Measurements from ENCODE around the gene KIAA1217. TPM values are rescaled to one million over a fixed set of nuclear protein-coding genes. Genes with fewer than 3 reads are reported as not detected.

KIAA1217 gene
- total RNA-seq, 3 donors from 2014 or later (not counting 1 experiment from before 2014, with no cell fraction given): not detected

- TF ChIP-seq, protein P1, sequence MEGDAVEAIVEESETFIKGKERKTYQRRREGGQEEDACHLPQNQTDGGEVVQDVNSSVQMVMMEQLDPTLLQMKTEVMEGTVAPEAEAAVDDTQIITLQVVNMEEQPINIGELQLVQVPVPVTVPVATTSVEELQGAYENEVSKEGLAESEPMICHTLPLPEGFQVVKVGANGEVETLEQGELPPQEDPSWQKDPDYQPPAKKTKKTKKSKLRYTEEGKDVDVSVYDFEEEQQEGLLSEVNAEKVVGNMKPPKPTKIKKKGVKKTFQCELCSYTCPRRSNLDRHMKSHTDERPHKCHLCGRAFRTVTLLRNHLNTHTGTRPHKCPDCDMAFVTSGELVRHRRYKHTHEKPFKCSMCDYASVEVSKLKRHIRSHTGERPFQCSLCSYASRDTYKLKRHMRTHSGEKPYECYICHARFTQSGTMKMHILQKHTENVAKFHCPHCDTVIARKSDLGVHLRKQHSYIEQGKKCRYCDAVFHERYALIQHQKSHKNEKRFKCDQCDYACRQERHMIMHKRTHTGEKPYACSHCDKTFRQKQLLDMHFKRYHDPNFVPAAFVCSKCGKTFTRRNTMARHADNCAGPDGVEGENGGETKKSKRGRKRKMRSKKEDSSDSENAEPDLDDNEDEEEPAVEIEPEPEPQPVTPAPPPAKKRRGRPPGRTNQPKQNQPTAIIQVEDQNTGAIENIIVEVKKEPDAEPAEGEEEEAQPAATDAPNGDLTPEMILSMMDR (IDR thresholded peaks at IDR 0.05): no peak
- Mint-ChIP-seq H3K36me3 (no peaks in the 10 kb centered on the region), H3K4me1 (peaks cover 5 to 7% of the 10 kb centered on the region in 2 donors), H3K9me3 (peaks cover 0 to 2% of the 10 kb centered on the region in 2 donors), H3K27me3 (ENCODE audit: low read depth in 2 of 2) (peaks cover 0 to 3% of the 10 kb centered on the region in 2 donors), H3K4me3 (no peak overlapping the region), H3K27ac (no peak overlapping the region)
- no peaks in the 10 kb centered on the region for H3K4me1 ChIP-seq (ENCODE audit: control insufficient read depth, insufficient read depth, low read length)
- intact Hi-C loops (cut with micrococcal nuclease): no loop called here
- H3K27me3 ChIP-seq (ENCODE audit: control insufficient read depth, insufficient read depth, low read length): no peaks in the 10 kb centered on the region
- no peak overlapping the region for H3K27ac ChIP-seq (ENCODE audit: low read length)
- no peaks in the 10 kb centered on the region for H3K36me3 ChIP-seq (ENCODE audit: control insufficient read depth, insufficient read depth, low read length)
- H3K9me3 ChIP-seq (ENCODE audit: control insufficient read depth, insufficient read depth, low read length): no peaks in the 10 kb centered on the region
- no peak overlapping the region for H3K4me3 ChIP-seq (ENCODE audit: low read length)
- no peak for ATAC-seq
- 96% methylated on average over 3 of the region's 3 CpGs for WGBS (ENCODE audit: insufficient coverage)
- DNase-seq: no peak
Measured at GRCh38 chr10:24459836-24460235, 250.9 kb downstream of the KIAA1217 start.

- DNase-seq (no peak), ATAC-seq (no peak)
- Histone ChIP-seq H3K27ac (ENCODE audit: low read length) (no peak overlapping the region), H3K9me3 (ENCODE audit: control insufficient read depth, insufficient read depth, low read length) (no peaks in the 10 kb centered on the region), H3K4me3 (ENCODE audit: low read length) (no peak overlapping the region), H3K27me3 (ENCODE audit: control insufficient read depth, insufficient read depth, low read length) (no peaks in the 10 kb centered on the region), H3K36me3 (ENCODE audit: control insufficient read depth, insufficient read depth, low read length) (no peaks in the 10 kb centered on the region), H3K4me1 (ENCODE audit: control insufficient read depth, insufficient read depth, low read length) (no peaks in the 10 kb centered on the region)
- 88% methylated on average over 7 of the region's 7 CpGs for WGBS (ENCODE audit: insufficient coverage)
- H3K27ac Mint-ChIP-seq: no peak overlapping the region
- H3K4me3 Mint-ChIP-seq: no peak overlapping the region
- no peaks in the 10 kb centered on the region for H3K36me3 Mint-ChIP-seq
- intact Hi-C loops (cut with micrococcal nuclease): no loop called here
- H3K4me1 Mint-ChIP-seq: peaks cover 5 to 7% of the 10 kb centered on the region in 2 donors
- TF ChIP-seq, protein P1 (IDR thresholded peaks at IDR 0.05): no peak
- H3K27me3 Mint-ChIP-seq (ENCODE audit: low read depth in 2 of 2): peaks cover 0 to 3% of the 10 kb centered on the region in 2 donors
- no peaks in the 10 kb centered on the region for H3K9me3 Mint-ChIP-seq
Measured at GRCh38 chr10:24462291-24462813, 253.4 kb downstream of the KIAA1217 start.

DNA sequence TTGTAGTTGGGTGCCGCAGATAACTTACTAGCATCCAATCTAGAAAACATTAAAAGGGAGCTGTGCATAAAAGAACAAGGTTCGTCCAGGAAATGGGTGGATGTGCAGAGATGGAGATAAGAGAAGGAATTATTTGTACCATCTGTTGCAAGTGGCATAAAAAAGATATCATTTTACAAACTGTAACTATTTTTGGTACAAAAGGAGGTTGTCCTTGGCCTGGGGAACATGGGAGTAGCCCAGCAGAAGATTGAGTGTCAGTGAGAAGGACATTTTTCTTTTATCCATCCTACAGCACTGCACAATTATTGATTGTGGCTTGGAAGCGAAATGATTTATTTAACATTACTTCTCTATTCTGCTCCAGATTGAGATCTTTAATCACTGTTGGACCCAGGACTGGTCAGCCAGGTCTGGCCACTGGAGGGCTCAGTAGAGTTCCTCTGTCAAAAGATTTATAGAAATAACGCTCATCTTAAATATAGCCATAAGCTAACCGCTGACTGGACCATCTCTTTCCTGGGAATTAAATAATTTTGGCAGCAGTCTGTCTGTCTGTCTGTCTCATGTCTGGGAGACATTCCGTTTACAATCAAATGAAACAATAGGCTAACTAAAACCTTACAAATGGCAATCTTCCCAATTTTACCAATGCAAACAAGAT, 254.1 kb downstream of the KIAA1217 start:
- no peaks in the 10 kb centered on the region for H3K36me3 Mint-ChIP-seq
- Histone ChIP-seq H3K27ac (ENCODE audit: low read length) (no peak overlapping the region), H3K4me3 (ENCODE audit: low read length) (no peak overlapping the region), H3K4me1 (ENCODE audit: control insufficient read depth, insufficient read depth, low read length) (no peaks in the 10 kb centered on the region), H3K27me3 (ENCODE audit: control insufficient read depth, insufficient read depth, low read length) (no peaks in the 10 kb centered on the region), H3K36me3 (ENCODE audit: control insufficient read depth, insufficient read depth, low read length) (no peaks in the 10 kb centered on the region), H3K9me3 (ENCODE audit: control insufficient read depth, insufficient read depth, low read length) (no peaks in the 10 kb centered on the region)
- H3K4me3 Mint-ChIP-seq: no peak overlapping the region
- intact Hi-C loops (cut with micrococcal nuclease): no loop called here
- no peaks in the 10 kb centered on the region for H3K9me3 Mint-ChIP-seq
- no peak for ATAC-seq
- H3K27me3 Mint-ChIP-seq (ENCODE audit: low read depth in 2 of 2): peaks cover 0 to 3% of the 10 kb centered on the region in 2 donors
- H3K27ac Mint-ChIP-seq: no peak overlapping the region
- WGBS (ENCODE audit: insufficient coverage): 92% methylated on average over 5 of the region's 6 CpGs
- peaks cover 5 to 7% of the 10 kb centered on the region in 2 donors for H3K4me1 Mint-ChIP-seq
- TF ChIP-seq, protein P1 (IDR thresholded peaks at IDR 0.05): no peak
- DNase-seq: no peak
